H1 (cell line): ENCODE data around the gene LPP. TPM values are rescaled to one million over a fixed set of nuclear protein-coding genes. Genes with fewer than 3 reads are reported as not detected.

Experiments used
- CHD2 ChIP-seq: IDR thresholded peaks from 2 replicates; pipeline ENCODE4 v1.6.1; 2012; ENCODE audit warnings: low read length, improper control_type of control experiment
- CHD7 ChIP-seq: fragments of 300-600 bp; sonication (generic); IDR thresholded peaks from 2 replicates; pipeline ENCODE4 v1.7.1; 2012; ENCODE audit warnings: low read length, moderate library complexity, mild to moderate bottlenecking, inconsistent platforms; ENCODE audit not compliant: insufficient replicate concordance
- E2F6 ChIP-seq: IDR thresholded peaks from 2 replicates; pipeline ENCODE4 v1.6.1; 2012; ENCODE audit warnings: inconsistent platforms
- JUN ChIP-seq: IDR thresholded peaks from 2 replicates; pipeline ENCODE4 v1.6.1; 2011; ENCODE audit warnings: low read depth, mild to moderate bottlenecking, improper control_type of control experiment, low read length
- KDM5A ChIP-seq: fragments of 200-600 bp; IDR thresholded peaks from 2 replicates; pipeline ENCODE4 v1.7.1; 2012; ENCODE audit warnings: mild to moderate bottlenecking, low read length, inconsistent platforms, mixed read lengths
- RBBP5 ChIP-seq: IDR thresholded peaks from 2 replicates; pipeline ENCODE4 v1.7.1; 2012; ENCODE audit warnings: low read depth, mild to moderate bottlenecking, inconsistent platforms, low read length, moderate library complexity, borderline replicate concordance
- SAP30 ChIP-seq: fragments of 300-600 bp; sonication (generic); IDR thresholded peaks from 2 replicates; pipeline ENCODE4 v1.7.1; 2012; ENCODE audit warnings: low read length, moderate library complexity, mild to moderate bottlenecking, inconsistent platforms; ENCODE audit not compliant: insufficient read depth, insufficient replicate concordance
- SIX5 ChIP-seq: IDR thresholded peaks from 2 replicates; pipeline ENCODE4 v1.6.1; 2011; ENCODE audit warnings: mild to moderate bottlenecking, low read depth, low read length
- SP2 ChIP-seq: IDR thresholded peaks from 2 replicates; pipeline ENCODE4 v1.6.1; 2012; ENCODE audit warnings: mild to moderate bottlenecking, low read length, inconsistent platforms
- TCF12 ChIP-seq: IDR thresholded peaks from 2 replicates; pipeline ENCODE4 v1.6.1; 2011; ENCODE audit warnings: low read depth, mild to moderate bottlenecking, low read length
- ZNF274 ChIP-seq: IDR thresholded peaks from 2 replicates; pipeline ENCODE4 v1.7.0; 2012; ENCODE audit warnings: low read length, borderline replicate concordance; ENCODE audit errors: extremely low read depth
- polyA plus RNA-seq, 7 experiments: library from polyadenylated mRNA; depleted of rRNA in 3 of 7; stranded (reverse) in 5 of 7; unstranded in 2 of 7; fragments of >200 nt in 5 of 7; fragments of 200-250 nt in 2 of 7; gene quantifications; 1 replicate in 5 of 7; 2 replicates in 1 of 7; 4 replicates in 1 of 7; pipeline versions ENCODE4 v1.2.1 to v1.2.3, GENCODE V29; 2011 to 2013; ENCODE audit warnings: missing spikeins in 2 of 7, mixed read lengths in 2 of 7
- total RNA-seq: library from RNA; stranded (reverse); fragmentation: NEBNext Ultra II Directional; extraction: Animal tissue kit (Norgen Biotek cat#: 25700); gene quantifications from 2 replicates; pipeline ENCODE4 v1.2.1, GENCODE V29; 2021

Gene LPP
- total and polyA plus RNA-seq, 2 of the 8 experiments (the other 6 are each of a cell fraction or from before 2014, with no cell fraction given) = 10.0 to 53.3 TPM

- TF ChIP-seq CHD7 (no peak), SIX5 (no peak), E2F6 (no peak), RBBP5 (no peak), SAP30 (no peak), TCF12 (no peak), JUN (no peak), SP2 (no peak), CHD2 (no peak), ZNF274 (no peak), KDM5A (no peak)
These were observed 267.3 kb downstream of the LPP start (continued) for GRCh38 chr3:188421151-188421821.
